ENCODE data around the gene ARVCF. TPM values are rescaled to one million over a fixed set of nuclear protein-coding genes. Genes with fewer than 3 reads are reported as not detected.
A peak's percentile ranks its signal among the peaks of the same experiment; 100 is the strongest.

ARVCF gene
- total and polyA plus RNA-seq, 2 donors (not counting 3 experiments of a cell fraction or from before 2014, with no cell fraction given), result 81.3 to 105 TPM

DNA sequence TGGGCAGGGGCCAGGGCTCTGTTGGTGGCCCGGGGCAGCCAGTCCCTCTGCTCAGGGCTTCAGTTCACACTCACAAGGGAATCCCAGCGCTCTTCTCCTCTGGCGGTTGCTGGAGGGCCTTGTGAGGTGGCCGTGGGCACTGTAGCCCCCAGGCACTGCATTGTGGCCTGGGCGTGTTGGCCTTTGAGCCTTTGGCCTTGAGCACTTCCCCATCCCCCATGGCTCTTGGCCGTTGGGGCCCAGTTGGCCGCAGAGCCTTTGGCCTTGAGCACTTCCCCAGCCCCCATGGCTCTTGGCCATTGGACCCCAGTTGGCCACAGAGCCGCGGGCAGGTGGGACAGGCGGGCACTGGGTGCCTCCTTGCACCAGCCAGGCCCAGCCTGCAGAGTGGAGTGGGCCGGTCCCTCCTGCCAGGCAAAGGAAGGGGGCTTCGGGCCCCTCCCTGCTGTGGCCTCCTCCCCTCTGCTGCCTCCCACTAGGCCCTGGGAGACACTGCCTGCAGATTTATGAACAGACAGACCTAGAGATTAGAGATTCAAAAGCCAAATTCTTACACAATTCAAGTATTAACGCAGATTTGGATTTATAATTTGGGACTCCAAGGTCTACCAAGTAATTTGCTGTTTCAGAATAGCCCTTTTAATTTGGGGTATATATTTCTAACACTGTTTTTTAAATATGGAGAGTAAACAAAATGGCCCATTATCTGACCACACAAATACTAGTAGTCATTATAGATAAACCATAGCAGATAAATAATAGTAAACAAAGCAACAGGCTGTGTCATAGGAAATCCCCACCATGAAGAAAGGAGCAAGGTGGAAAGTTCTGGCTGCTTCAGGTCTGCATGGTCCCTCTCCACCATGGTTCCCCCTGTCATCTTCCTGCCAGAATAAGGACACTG lies 56.8 kb downstream of the ARVCF start:
- no peak for DNase-seq (ENCODE audit: low read depth, low spot score)
- H3K9me3 ChIP-seq (replicated peaks; ENCODE audit: control insufficient read depth, insufficient read depth, low read length), result no peaks in the 10 kb centered on the region
- H3K27ac ChIP-seq (ENCODE audit: insufficient read depth, low read depth, low read length), result no peak overlapping the region
- FAIRE-seq, result no peak
- ChIA-PET POLR2A (no interaction called here), CTCF (interaction anchor here (0.9 to 1.7 kb wide), 2 partner anchors 50 to 53 kb away, joined by 4 to 7 read pairs; no protein-coding TSS in a partner anchor)
- no peaks in the 10 kb centered on the region for H3K9me1 ChIP-seq (replicated peaks; ENCODE audit: control insufficient read depth, extremely low read depth, insufficient read depth, low read length)
- no peak overlapping the region for H2AFZ ChIP-seq (ENCODE audit: low read depth, low read length)
- peaks cover 19% of the 10 kb centered on the region for H3K4me1 ChIP-seq (ENCODE audit: control insufficient read depth, extremely low read depth, insufficient read depth, low read length)
- intact Hi-C loops (cut with micrococcal nuclease) (no loop called here), dilution Hi-C loops (cut with MboI; ENCODE audit: extremely low pct_ligation_motif_present, low sequenced_read_pairs) (no loop called here)
- no peaks in the 10 kb centered on the region for H3K79me2 ChIP-seq (ENCODE audit: control insufficient read depth, insufficient read depth, low read length)
- H3K4me3 ChIP-seq (replicated peaks in 1 of 3; ENCODE audit: insufficient read depth in 1 of 3, low read depth in 1 of 3, low read length in 3 of 3), result no peak overlapping the region
- TF ChIP-seq POLR2AphosphoS5 (IDR thresholded peaks at IDR 0.05; ENCODE audit: insufficient read depth, low read depth, low read length) (peak; percentile 9), GATA2 (IDR thresholded peaks at IDR 0.05; ENCODE audit: insufficient read depth, insufficient read length, low read depth, low read length) (no peak)
- H4K20me1 ChIP-seq (replicated peaks; ENCODE audit: control insufficient read depth, extremely low read depth, insufficient read depth, low read length), result no peaks in the 10 kb centered on the region
- H3K27me3 ChIP-seq (ENCODE audit: control insufficient read depth in 2 of 2, insufficient read depth in 2 of 2, low read length in 2 of 2), result no peaks in the 10 kb centered on the region
- H3K4me2 ChIP-seq (ENCODE audit: insufficient read depth, low read length), result no peak overlapping the region
- H3K9ac ChIP-seq (replicated peaks; ENCODE audit: extremely low read depth, insufficient read depth, low read length), result no peak overlapping the region
- no TSS peak for BruUV-seq (replicated peaks)
- H3K36me3 ChIP-seq (ENCODE audit: control insufficient read depth in 2 of 2, extremely low read depth in 1 of 2, insufficient read depth in 2 of 2, low read length in 2 of 2), result peaks cover 0 to 24% of the 10 kb centered on the region in 2 experiments

DNA sequence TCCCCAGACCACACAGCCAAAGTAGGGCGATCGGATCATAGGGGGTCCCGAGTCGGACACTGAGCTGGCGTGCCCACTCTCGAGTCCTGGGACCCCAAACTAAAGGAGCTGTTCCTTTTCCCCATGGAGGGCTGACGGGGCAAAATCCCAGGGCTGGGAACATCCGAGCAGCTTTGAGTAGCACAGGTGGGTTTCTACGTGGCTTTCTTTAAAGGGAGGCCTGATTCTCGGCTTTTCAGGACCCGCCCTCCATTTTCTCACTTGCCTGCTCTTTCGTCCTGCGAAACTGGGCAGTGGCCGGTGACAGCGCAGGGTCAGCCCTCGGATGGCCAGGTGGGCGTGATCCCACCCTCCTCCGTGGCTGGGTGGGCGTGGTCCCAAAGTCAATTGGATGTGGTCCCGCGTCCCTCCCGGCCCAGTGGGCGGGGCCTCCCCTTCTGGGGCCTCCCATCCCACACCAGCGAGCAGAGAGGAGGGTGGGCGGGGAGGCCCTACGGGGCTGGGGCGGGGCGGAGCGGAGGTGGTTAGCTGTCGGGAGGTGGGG lies 57.5 kb downstream of the ARVCF start:
- intact Hi-C loops (cut with micrococcal nuclease), result no loop called here
- ChIA-PET CTCF (interaction anchor here (0.8 to 1.7 kb wide), 5 partner anchors 10 to 228 kb away, joined by 3 to 7 read pairs (median 5); no protein-coding TSS in a partner anchor), POLR2A (interaction anchor here (0.9 kb wide), 1 partner anchor 9 kb away, joined by 5 read pairs; no protein-coding TSS in a partner anchor)
- H3K79me2 ChIP-seq (ENCODE audit: control insufficient read depth, insufficient read depth, low read length), result no peaks in the 10 kb centered on the region
- dilution Hi-C loops (cut with MboI; ENCODE audit: extremely low pct_ligation_motif_present, low sequenced_read_pairs), result no loop called here
- peak overlapping the region; percentile 64 for H3K4me2 ChIP-seq (ENCODE audit: insufficient read depth, low read length)
- peaks cover 19% of the 10 kb centered on the region for H3K4me1 ChIP-seq (ENCODE audit: control insufficient read depth, extremely low read depth, insufficient read depth, low read length)
- H3K27ac ChIP-seq (ENCODE audit: insufficient read depth, low read depth, low read length), result no peak overlapping the region
- DNase-seq (ENCODE audit: low read depth, low spot score) (peak; percentile 79), FAIRE-seq (peak; percentile 85)
- no peak overlapping the region for H2AFZ ChIP-seq (ENCODE audit: low read depth, low read length)
- no TSS peak for BruUV-seq (replicated peaks)
- H3K9me3 ChIP-seq (replicated peaks; ENCODE audit: control insufficient read depth, insufficient read depth, low read length), result no peaks in the 10 kb centered on the region
- peak overlapping the region in 2 of 3 experiments; percentile 13 to 23 for H3K4me3 ChIP-seq (replicated peaks in 1 of 3; ENCODE audit: insufficient read depth in 1 of 3, low read depth in 1 of 3, low read length in 3 of 3)
- H3K9me1 ChIP-seq (replicated peaks; ENCODE audit: control insufficient read depth, extremely low read depth, insufficient read depth, low read length), result no peaks in the 10 kb centered on the region
- TF ChIP-seq POLR2AphosphoS5 (IDR thresholded peaks at IDR 0.05; ENCODE audit: insufficient read depth, low read depth, low read length) (peak; percentile 29), FOS (IDR thresholded peaks at IDR 0.05; ENCODE audit: borderline replicate concordance, insufficient read depth, low read length) (no peak), MYC (IDR thresholded peaks at IDR 0.05; ENCODE audit: low read depth, low read length) (no peak), POLR2A (IDR thresholded peaks at IDR 0.05; ENCODE audit: low read depth, low read length) (peak; percentile 40)
- TF ChIP-seq, protein P1, sequence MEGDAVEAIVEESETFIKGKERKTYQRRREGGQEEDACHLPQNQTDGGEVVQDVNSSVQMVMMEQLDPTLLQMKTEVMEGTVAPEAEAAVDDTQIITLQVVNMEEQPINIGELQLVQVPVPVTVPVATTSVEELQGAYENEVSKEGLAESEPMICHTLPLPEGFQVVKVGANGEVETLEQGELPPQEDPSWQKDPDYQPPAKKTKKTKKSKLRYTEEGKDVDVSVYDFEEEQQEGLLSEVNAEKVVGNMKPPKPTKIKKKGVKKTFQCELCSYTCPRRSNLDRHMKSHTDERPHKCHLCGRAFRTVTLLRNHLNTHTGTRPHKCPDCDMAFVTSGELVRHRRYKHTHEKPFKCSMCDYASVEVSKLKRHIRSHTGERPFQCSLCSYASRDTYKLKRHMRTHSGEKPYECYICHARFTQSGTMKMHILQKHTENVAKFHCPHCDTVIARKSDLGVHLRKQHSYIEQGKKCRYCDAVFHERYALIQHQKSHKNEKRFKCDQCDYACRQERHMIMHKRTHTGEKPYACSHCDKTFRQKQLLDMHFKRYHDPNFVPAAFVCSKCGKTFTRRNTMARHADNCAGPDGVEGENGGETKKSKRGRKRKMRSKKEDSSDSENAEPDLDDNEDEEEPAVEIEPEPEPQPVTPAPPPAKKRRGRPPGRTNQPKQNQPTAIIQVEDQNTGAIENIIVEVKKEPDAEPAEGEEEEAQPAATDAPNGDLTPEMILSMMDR (IDR thresholded peaks at IDR 0.05; ENCODE audit: extremely low read depth in 1 of 2, insufficient read depth in 1 of 2, low read depth in 1 of 2, low read length in 2 of 2), result no peak
- no peak overlapping the region for H3K9ac ChIP-seq (replicated peaks; ENCODE audit: extremely low read depth, insufficient read depth, low read length)
- no peaks in the 10 kb centered on the region for H4K20me1 ChIP-seq (replicated peaks; ENCODE audit: control insufficient read depth, extremely low read depth, insufficient read depth, low read length)
- H3K27me3 ChIP-seq (ENCODE audit: control insufficient read depth in 2 of 2, insufficient read depth in 2 of 2, low read length in 2 of 2), result no peaks in the 10 kb centered on the region
- peaks cover 0 to 18% of the 10 kb centered on the region in 2 experiments for H3K36me3 ChIP-seq (ENCODE audit: control insufficient read depth in 2 of 2, extremely low read depth in 1 of 2, insufficient read depth in 2 of 2, low read length in 2 of 2)

Data from endothelial cell of umbilical vein (primary cell).